GM18873 (cell line): ENCODE results near the gene ARHGEF28.

Experiments
- ATAC-seq: cut with Tn5 transposase; IDR thresholded peaks from one replicate; pipeline ENCODE4 v1.9.1; 2021; ENCODE audit warnings: mild to moderate bottlenecking, moderate library complexity, moderate number of reproducible peaks; ENCODE audit not compliant: unreplicated experiment, low FRiP score

Gene ARHGEF28

DNA sequence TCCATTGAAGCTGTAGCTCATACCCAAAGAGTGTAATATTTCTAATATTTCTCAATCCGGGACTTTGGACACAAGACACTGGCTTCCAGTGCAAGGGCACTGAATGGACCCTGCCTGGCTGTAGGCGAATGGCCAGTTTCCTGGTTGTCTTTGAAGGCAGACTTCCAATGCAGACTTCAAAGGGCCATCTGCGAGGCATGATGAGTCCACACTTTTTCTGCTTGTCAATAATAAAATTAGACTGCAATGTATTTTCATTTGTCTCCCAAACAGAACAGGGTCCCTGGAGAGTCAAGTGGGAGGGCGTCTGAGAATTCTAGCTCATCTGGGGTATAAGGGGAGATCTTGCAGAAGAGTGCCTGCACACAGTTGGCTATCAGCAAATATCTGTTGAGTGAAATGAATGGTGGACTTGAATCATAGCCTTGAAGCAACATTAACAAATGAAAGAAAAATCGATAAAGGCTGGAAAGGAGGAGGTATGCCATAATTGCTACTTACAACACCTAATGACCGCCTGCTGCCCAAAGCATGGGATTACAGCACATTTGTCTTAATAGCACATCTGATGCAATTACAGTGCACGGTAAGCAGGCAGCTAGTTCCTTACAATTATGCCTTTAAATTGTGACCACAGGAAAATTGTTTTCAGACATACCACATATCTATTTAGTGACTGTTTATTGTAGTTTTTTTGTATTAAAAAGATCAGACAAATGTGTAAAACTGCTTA, 137.5 kb downstream of the ARHGEF28 start:
- no peak for ATAC-seq

GRCh38 chr5:73764586-73764985, 138.6 kb downstream of the ARHGEF28 start:
- no peak for ATAC-seq

DNA sequence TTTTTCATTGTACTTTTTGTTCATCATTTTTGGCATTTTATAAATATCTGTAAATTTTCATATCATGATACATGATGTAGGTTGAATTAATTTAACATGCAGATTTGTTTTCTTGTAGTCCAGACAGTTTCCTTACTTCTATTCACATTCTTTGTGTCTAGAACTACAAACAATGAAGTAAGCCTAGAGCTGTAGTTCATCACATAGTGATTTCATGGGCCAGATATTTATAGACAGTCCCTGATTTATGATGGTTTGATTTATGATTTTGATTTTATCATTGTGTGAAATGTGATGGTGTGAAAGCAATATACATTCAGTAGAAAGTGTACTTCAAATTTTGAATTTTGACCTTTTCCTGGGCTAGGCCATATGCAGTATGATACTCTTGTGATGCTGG, 139.0 kb downstream of the ARHGEF28 start:
- ATAC-seq: no peak

GRCh38 chr5:73766902-73767301, 140.9 kb downstream of the ARHGEF28 start:
- ATAC-seq: no peak

DNA sequence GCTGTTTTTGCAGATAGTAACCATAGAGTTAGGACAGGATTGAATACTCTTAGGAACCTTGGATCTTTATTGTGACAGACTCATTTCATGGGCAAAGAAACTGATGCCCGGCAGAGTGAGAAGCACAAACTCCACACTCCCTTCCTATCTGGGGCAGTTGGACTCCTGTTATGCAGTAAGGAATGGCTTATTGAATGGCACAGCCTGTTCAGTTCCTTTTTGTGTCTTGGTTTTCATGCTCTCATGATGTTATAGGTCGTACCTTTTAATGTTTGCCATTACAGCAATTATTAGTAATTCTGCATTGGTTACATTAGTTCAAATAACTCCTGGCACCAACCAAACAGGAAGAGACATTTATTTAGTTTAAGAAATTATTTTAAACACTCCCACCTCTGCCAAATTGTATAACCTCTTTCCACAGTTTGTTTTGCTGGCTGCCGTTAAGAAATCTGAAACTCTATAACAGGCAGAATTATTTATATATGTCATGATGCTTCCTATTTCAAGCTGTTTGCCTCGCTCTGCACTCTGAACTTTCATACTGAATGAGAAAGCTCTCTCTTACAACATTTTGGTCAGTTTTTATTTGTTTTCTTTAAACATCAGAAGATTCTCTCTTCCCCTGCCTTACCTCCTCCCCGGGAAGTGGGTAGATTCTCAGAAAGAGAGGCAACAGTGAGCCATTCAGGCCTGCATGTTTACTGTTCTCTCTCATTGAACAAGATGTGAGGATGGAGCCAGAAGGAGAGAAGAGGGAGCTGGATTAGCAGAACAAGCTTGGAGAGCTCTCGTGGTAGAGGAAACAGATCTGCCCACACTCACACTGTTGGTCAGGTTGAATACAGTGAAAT, 144.4 kb downstream of the ARHGEF28 start:
- no peak for ATAC-seq

DNA sequence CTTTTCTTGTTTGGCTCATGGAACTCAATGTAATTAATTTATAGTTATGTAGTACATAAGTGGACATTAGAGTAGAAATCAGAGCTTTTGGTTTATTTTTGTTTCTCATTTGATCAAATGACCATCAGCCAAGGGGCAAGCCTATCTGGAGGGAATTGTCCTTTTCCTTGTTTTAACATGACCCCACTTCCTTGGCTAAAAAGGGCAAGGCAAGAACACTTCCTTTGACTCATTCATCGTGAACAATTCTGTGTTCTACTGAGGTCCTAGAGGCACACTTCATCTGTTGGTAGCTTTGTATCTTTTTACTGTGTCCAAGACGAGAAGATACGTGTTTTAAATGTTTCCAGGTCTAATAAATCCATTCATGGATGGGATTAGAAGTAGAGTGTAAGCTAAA, 148.9 kb downstream of the ARHGEF28 start:
- no peak for ATAC-seq

GRCh38 chr5:73776405-73776804, 150.4 kb downstream of the ARHGEF28 start:
- ATAC-seq: no peak

GRCh38 chr5:73777192-73777591, 151.2 kb downstream of the ARHGEF28 start:
- no peak for ATAC-seq

DNA sequence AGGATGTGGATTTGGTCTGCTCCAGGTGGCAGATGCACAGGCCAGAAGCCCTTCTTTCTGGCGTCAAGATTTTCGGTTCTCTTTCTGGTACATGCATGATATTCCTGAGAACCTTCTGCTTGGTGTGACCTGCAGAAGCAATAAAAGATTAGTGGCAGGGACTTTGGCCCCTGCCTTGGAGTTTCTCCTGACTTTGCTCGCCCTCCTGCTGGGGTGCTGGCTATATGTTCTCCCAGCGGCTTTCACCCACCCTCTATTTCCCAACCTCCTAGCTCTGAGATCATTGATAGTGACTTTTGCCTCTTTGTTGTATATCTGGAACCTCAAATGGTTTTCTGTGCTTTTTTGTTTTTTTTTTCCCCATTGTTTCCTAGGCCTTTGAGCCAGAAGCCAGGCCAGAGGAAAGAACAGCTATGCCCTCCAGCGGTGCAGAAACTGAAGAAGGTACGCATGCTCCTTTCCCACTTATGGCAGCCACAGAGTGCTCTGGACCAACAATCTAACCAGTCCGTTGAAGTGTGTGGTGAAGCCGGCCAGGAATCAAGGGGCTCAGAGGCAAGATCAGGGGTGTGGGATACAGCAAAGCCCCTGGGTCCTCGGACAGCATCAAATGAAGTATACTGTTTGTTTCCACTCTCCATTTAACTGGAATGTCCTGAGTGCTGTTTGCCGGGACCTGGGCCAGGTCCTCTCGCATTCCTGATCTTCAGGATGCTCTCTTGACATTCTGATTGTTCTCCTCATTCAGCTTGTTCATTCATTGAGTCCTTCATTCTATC, 154.5 kb downstream of the ARHGEF28 start:
- ATAC-seq: no peak

DNA sequence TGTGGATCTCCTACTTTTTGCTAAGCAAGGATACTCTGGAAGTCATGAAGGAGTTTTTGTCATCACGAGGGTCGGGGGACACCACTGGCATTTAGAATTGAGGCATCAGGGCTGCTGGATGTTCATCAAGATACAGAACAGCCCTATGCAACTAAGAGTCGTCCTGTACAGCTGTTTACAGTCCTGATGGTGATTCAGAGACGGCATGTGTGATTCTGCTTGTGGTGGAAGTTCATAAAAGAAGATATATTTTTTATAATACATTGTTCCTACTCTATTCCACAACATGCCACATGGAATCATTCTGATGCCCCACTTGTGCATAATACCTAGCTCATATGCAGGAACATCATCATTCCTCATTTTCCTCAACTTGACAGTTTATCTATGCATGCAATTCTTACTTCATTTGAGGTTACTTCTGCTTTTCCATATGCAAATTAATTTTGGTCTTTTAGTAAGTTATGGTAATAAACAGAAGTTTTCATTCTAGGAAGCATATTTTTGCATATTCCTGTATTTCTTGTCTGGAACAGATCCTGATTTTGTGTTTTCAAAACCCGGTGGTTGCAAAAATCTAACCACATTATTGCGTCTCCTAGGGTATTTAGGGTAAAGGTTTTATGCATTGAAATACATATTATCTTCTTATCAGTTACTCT, 155.2 kb downstream of the ARHGEF28 start:
- ATAC-seq: no peak

DNA sequence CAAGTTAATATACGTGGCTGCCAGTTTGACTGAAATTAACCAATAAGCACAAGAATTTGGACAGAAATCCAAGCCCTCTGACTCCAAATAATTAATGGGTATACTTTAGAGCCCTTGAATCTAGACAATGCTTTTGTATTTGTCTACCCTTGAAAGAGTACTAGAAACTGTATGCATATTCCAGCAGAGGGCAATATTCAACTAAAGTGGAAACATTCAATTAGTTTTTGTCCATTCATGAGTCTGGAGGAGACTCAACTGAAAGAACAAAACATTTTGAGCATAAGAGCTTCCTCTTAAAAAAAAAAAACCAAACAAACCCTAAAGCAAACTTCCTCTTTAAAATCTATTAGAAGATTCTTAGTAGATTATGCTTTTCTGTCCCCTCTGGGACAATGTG, 157.8 kb downstream of the ARHGEF28 start:
- ATAC-seq: no peak

- ATAC-seq: no peak
Observed at GRCh38 chr5:73786043-73786831, 160.2 kb downstream of the ARHGEF28 start.

- ATAC-seq: no peak
Observed at GRCh38 chr5:73789851-73790281, 163.9 kb downstream of the ARHGEF28 start.

- no peak for ATAC-seq
Observed at GRCh38 chr5:73791389-73791788, 165.4 kb downstream of the ARHGEF28 start.

DNA sequence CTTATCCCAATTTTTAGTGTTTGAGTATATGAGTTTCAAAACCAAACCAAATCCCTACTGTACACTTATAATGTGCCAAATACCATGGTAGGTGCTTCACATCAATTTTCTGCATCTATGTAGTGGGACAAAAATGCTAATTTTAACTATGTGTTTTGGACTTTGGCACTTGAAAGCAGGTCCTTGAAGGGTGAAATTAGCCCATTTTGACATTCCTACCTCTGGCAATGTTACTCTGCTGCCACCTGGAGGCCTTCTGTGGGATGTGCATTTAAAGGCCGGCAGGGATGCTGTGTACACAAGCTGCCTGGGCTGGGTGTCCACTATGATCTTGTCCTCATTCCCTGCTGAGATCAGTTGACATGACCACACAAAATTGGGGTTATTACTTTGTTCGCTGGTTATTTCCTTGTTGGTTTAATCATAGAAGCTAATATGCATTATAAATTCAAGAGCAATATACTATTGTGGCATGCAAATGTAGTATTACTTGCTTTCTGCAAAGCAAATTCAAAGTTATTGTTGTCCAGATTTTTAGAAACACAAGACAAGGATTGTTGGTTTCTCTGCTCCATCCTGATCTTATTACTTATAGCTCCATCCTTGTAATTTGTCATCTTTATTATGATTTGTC, 166.8 kb downstream of the ARHGEF28 start:
- no peak for ATAC-seq

GRCh38 chr5:73793911-73794310, 167.9 kb downstream of the ARHGEF28 start:
- no peak for ATAC-seq

- no peak for ATAC-seq
Observed at GRCh38 chr5:73796164-73797131, 170.5 kb downstream of the ARHGEF28 start.

GRCh38 chr5:73797132-73797510, 171.1 kb downstream of the ARHGEF28 start:
- ATAC-seq: no peak
